Smooth muscle cell (in vitro differentiated cells): ENCODE measurements around the gene SLC25A3. TPM values are rescaled to one million over a fixed set of nuclear protein-coding genes. Genes with fewer than 3 reads are reported as not detected.

Experiments used
- DNase-seq: peaks from one replicate; lab custom pipeline; 2025; ENCODE audit not compliant: unreplicated experiment; lab: John Stamatoyannopoulos, UW
- H2AFZ ChIP-seq: fragments of 200-600 bp; sonication (generic); 2 replicates; pipeline ENCODE4 v1.6.0; 2016; ENCODE audit warnings: antibody characterized with exemption, low read depth, mild to moderate bottlenecking
- H3F3A ChIP-seq: fragments of 200-600 bp; sonication (generic); 2 replicates; pipeline ENCODE4 v1.6.0; 2017; ENCODE audit warnings: antibody characterized with exemption, low read depth
- H3K27ac ChIP-seq: fragments of 200-600 bp; sonication (generic); 2 replicates; pipeline ENCODE4 v1.5.1; 2016; ENCODE audit warnings: low read depth, mild to moderate bottlenecking
- H3K27me3 ChIP-seq: fragments of 200-600 bp; sonication (generic); 2 replicates; pipeline ENCODE4 v1.6.1; 2016; ENCODE audit warnings: low read depth, mild to moderate bottlenecking
- H3K36me3 ChIP-seq: fragments of 200-600 bp; sonication (generic); 2 replicates; pipeline ENCODE4 v1.5.1; 2016; ENCODE audit warnings: low read depth
- H3K4me1 ChIP-seq: fragments of 200-600 bp; sonication (generic); 2 replicates; pipeline ENCODE4 v1.5.1; 2016; ENCODE audit warnings: low read depth
- H3K4me2 ChIP-seq: fragments of 200-600 bp; sonication (generic); 2 replicates; pipeline ENCODE4 v1.6.0; 2016; ENCODE audit warnings: mild to moderate bottlenecking
- H3K4me3 ChIP-seq: fragments of 200-600 bp; sonication (generic); 2 replicates; pipeline ENCODE4 v1.5.1; 2016; ENCODE audit warnings: mild to moderate bottlenecking
- H3K79me2 ChIP-seq: fragments of 200-600 bp; sonication (generic); 2 replicates; pipeline ENCODE4 v1.6.0; 2016; ENCODE audit warnings: low read depth, mild to moderate bottlenecking
- H3K9ac ChIP-seq: fragments of 200-600 bp; sonication (generic); 2 replicates; pipeline ENCODE4 v1.6.0; 2016; ENCODE audit warnings: low read depth
- H3K9me3 ChIP-seq: fragments of 200-600 bp; sonication (generic); replicated peaks from 2 replicates; pipeline ENCODE4 v1.5.1; 2016; ENCODE audit warnings: low read depth
- H4K20me1 ChIP-seq: fragments of 200-600 bp; sonication (generic); 2 replicates; pipeline ENCODE4 v1.6.0; 2016; ENCODE audit warnings: low read depth
- WGBS: methylation state at CpG from one replicate; pipeline ENCODE4 v1.1.7; 2016; ENCODE audit warnings: low lambda C conversion rate; 5-methylcytosine and 5-hydroxymethylcytosine counted together
- polyA plus RNA-seq: library from polyadenylated mRNA; unstranded; fragments of >200 nt; fragmentation: Nextera tagmentation; extraction: Ambion mirVana; gene quantifications from 2 replicates; pipeline ENCODE4 v1.2.1, GENCODE V29; 2016
- total RNA-seq: library from RNA; depleted of rRNA; stranded (reverse); fragments of >200 nt; gene quantifications from 2 replicates; pipeline ENCODE4 v1.2.3, GENCODE V29; 2014
- TF ChIP-seq, protein P1 (sequence below): fragments of 200-600 bp; sonication (generic); IDR thresholded peaks from 2 replicates; pipeline ENCODE4 v1.5.1; 2017; ENCODE audit warnings: borderline replicate concordance, mild to moderate bottlenecking, antibody characterized with exemption; ENCODE audit not compliant: insufficient read depth, poor library complexity, severe bottlenecking

Gene SLC25A3
- total and polyA plus RNA-seq, 2 experiments from 2014 or later, result 440 to 643 TPM

DNA sequence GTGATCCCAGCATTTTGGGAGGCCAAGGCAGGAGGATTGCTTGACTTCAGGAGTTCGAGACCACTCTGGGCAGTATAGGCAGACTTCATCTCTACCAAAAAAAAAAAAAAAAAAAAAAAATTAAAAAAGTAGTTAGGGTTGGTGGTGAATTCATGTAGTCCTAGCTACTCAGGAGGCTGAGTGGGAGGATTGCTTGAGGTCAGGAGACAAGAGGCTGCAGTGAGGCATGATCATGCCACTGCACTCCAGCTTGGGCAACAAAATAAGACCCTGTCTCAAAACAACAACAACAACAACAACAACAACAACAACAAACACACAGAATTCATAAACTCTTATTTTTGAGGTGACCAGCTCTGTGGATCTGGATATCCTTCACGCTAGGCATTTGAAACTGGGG lies 17.1 kb downstream of the SLC25A3 start:
- no peak for DNase-seq
- 100% methylated on average over 2 of the region's 2 CpGs for WGBS
- Histone ChIP-seq H3K36me3 (no peaks in the 10 kb centered on the region), H4K20me1 (no peaks in the 10 kb centered on the region), H2AFZ (no peak overlapping the region), H3K4me2 (no peak overlapping the region), H3K27me3 (no peaks in the 10 kb centered on the region), H3K4me1 (no peaks in the 10 kb centered on the region), H3K79me2 (no peaks in the 10 kb centered on the region), H3K9ac (no peak overlapping the region), H3K4me3 (no peak overlapping the region), H3F3A (peaks cover 7% of the 10 kb centered on the region), H3K9me3 (no peaks in the 10 kb centered on the region), H3K27ac (no peak overlapping the region)
- TF ChIP-seq, protein P1, sequence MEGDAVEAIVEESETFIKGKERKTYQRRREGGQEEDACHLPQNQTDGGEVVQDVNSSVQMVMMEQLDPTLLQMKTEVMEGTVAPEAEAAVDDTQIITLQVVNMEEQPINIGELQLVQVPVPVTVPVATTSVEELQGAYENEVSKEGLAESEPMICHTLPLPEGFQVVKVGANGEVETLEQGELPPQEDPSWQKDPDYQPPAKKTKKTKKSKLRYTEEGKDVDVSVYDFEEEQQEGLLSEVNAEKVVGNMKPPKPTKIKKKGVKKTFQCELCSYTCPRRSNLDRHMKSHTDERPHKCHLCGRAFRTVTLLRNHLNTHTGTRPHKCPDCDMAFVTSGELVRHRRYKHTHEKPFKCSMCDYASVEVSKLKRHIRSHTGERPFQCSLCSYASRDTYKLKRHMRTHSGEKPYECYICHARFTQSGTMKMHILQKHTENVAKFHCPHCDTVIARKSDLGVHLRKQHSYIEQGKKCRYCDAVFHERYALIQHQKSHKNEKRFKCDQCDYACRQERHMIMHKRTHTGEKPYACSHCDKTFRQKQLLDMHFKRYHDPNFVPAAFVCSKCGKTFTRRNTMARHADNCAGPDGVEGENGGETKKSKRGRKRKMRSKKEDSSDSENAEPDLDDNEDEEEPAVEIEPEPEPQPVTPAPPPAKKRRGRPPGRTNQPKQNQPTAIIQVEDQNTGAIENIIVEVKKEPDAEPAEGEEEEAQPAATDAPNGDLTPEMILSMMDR, result no peak

DNA sequence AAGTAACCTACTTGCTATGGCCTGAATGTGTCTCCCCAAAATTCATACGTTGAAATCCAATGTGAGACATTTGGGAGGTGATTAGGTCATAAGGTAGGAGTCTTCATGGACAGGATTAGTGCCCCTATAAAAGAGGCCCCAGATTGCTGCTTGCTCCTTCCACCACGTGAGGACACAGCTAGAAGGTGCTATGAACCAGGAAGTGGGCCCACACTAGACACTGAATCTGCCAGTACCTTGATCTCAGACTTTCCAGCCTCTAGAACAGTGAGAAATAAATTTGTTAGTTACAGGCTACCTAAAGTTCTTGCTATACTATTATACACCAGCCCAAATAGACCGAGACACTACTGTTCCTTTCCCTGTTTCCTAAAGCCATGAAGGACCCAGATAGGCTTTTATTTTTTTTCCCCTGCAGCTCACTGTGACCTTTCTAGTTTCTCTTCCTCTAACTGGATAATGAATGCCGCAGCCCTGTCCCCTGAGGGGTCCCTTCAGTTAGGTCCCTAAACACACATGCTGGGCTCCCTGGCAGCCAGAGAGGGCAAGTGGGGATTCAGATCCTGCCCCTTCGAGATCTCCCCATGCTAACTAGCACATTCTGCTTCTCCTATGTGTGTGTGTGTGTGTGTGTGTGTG lies 19.3 kb downstream of the SLC25A3 start:
- H3F3A ChIP-seq, result peaks cover 7% of the 10 kb centered on the region
- no peak overlapping the region for H2AFZ ChIP-seq
- no peak overlapping the region for H3K9ac ChIP-seq
- TF ChIP-seq, protein P1, result no peak
- no peaks in the 10 kb centered on the region for H3K27me3 ChIP-seq
- no peak for DNase-seq
- H3K79me2 ChIP-seq, result no peaks in the 10 kb centered on the region
- H3K9me3 ChIP-seq, result no peaks in the 10 kb centered on the region
- H3K27ac ChIP-seq, result no peak overlapping the region
- H3K4me3 ChIP-seq, result no peak overlapping the region
- no peaks in the 10 kb centered on the region for H4K20me1 ChIP-seq
- H3K4me2 ChIP-seq, result no peak overlapping the region
- H3K36me3 ChIP-seq, result no peaks in the 10 kb centered on the region
- H3K4me1 ChIP-seq, result no peaks in the 10 kb centered on the region
- 94% methylated on average over 5 of the region's 5 CpGs for WGBS

DNA sequence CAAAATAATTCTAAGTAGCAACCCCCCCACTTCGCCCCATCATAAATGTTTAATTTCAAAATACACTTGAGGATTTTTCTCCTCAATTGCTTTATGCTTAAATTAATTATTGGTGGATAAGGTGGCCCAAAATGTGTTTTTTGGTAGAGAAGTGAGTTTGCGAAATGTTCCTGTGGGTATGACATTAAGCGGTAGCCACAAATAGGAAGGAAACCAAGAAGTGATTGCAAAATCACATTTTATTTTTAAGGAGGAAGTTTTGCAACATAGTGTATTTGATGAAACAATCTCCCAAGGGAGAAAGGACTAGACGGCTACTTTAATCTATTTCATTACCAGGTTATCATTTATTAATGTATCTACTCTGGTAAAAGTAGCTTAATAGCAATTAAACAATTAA lies 25.5 kb downstream of the SLC25A3 start:
- H3K36me3 ChIP-seq, result no peaks in the 10 kb centered on the region
- no peak overlapping the region for H3K27ac ChIP-seq
- H4K20me1 ChIP-seq, result peaks cover 9% of the 10 kb centered on the region
- TF ChIP-seq, protein P1, result no peak
- no peaks in the 10 kb centered on the region for H3K27me3 ChIP-seq
- no peak overlapping the region for H3K9ac ChIP-seq
- no peaks in the 10 kb centered on the region for H3K4me1 ChIP-seq
- peaks cover 4% of the 10 kb centered on the region for H3K79me2 ChIP-seq
- no peak for DNase-seq
- H3K9me3 ChIP-seq, result no peaks in the 10 kb centered on the region
- H3F3A ChIP-seq, result peaks cover 7% of the 10 kb centered on the region
- no peak overlapping the region for H3K4me2 ChIP-seq
- no peak overlapping the region for H2AFZ ChIP-seq
- no peak overlapping the region for H3K4me3 ChIP-seq
- WGBS, result 90% methylated on average over 4 of the region's 4 CpGs

DNA sequence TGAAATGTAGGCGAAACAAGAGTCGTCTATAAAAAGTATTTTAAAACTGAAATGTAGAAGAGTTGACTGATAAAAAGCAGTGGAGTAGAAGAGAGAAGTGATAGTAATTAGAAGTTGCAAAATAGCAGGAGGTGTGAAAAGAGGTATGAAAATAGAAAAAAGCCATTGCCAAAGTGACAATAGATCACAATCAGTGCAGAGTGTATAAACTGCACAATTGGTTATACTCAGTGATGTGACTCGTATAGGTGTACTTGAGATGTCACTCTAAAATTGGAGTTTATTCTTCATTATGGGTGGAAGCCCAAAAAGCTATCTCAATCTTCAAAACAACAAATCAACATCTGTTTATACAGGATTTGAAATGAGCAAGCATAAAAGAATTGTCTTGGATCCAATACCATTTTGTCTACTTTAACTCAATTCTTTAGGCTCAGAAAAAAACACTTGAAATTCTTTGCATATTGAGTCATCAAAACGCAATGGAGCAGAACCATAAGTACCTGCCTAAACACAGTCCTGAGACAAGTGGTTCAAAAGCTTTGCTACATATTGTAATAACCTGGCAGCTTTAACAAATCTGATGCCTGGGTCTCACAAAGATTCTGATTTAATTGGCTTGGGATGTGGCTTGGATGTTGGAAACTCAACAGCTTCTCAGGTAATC lies 42.3 kb downstream of the SLC25A3 start:
- peaks cover 78% of the 10 kb centered on the region for H3K79me2 ChIP-seq
- no peak overlapping the region for H3K9ac ChIP-seq
- H3K36me3 ChIP-seq, result peaks cover 7% of the 10 kb centered on the region
- no peaks in the 10 kb centered on the region for H3K4me1 ChIP-seq
- no peaks in the 10 kb centered on the region for H3K9me3 ChIP-seq
- DNase-seq, result no peak
- no peaks in the 10 kb centered on the region for H3F3A ChIP-seq
- H2AFZ ChIP-seq, result no peak overlapping the region
- no peaks in the 10 kb centered on the region for H3K27me3 ChIP-seq
- H3K27ac ChIP-seq, result peak overlapping the region; percentile 22
- WGBS, result 79% methylated on average over 4 of the region's 4 CpGs
- peak overlapping the region; percentile 13 for H3K4me2 ChIP-seq
- H4K20me1 ChIP-seq, result peaks cover 86% of the 10 kb centered on the region
- H3K4me3 ChIP-seq, result no peak overlapping the region
- TF ChIP-seq, protein P1, result no peak
